Peyer's patch (tissue), 4 donors: ENCODE results near the gene PRG2. TPM values are rescaled to one million over a fixed set of nuclear protein-coding genes. Genes with fewer than 3 reads are reported as not detected.

ENCODE experiments used
- DNase-seq, 3 donors: peaks; one replicate each; pipeline ENCODE4 v3.0.0-alpha.2; 2017 to 2019
- H3K27ac ChIP-seq, 4 donors: fragments of 200-600 bp; sonication (generic); one replicate each; pipeline ENCODE4 v1.5.1; 2016 to 2019
- H3K27me3 ChIP-seq, 2 donors: fragments of 200-600 bp; sonication (generic); one replicate each; pipeline ENCODE4 v1.5.1; 2019
- H3K36me3 ChIP-seq, 3 donors: fragments of 200-600 bp; sonication (generic); one replicate each; pipeline ENCODE4 v1.5.1; 2016 to 2019
- H3K4me1 ChIP-seq, 4 donors: fragments of 200-600 bp; sonication (generic); one replicate each; pipeline ENCODE4 v1.5.1; 2016 to 2019
- H3K4me3 ChIP-seq, 4 donors: fragments of 200-600 bp; sonication (generic); 1 replicate in 3 of 4; 2 replicates in 1 of 4; pipeline ENCODE4 v1.5.1; 2016 to 2019; ENCODE audit warnings: mild to moderate bottlenecking in 1 of 4
- H3K9me3 ChIP-seq, 4 donors: fragments of 200-600 bp; sonication (generic); one replicate each; pipeline ENCODE4 v1.5.1; 2016 to 2019; ENCODE audit warnings: mild to moderate bottlenecking in 1 of 4
- CTCF ChIP-seq, 6 experiments: fragments of 450-650 bp in 4 of 6; fragments of 200-600 bp in 2 of 6; sonication (generic) in 1 of 6; IDR thresholded peaks; one replicate each; pipeline ENCODE4 v1.5.1; 2017 to 2019; ENCODE audit warnings: antibody characterized with exemption in 6 of 6, mild to moderate bottlenecking in 3 of 6, moderate library complexity in 1 of 6
- POLR2A ChIP-seq, 2 donors: fragments of 450-650 bp; IDR thresholded peaks; one replicate each; pipeline ENCODE4 v1.5.1; 2017; ENCODE audit warnings: antibody characterized with exemption in 2 of 2, mild to moderate bottlenecking in 2 of 2, moderate library complexity in 2 of 2
- total RNA-seq, 4 donors: library from RNA; depleted of rRNA; stranded (reverse); fragments of >200 nt; gene quantifications; one replicate each; pipeline ENCODE4 v1.1.0, GENCODE V29; 2016

Gene PRG2
- total RNA-seq, 4 donors from 2014 or later = not detected

GRCh38 chr11:57432714-57433163 is 42.3 kb upstream of the PRG2 start:
- TF ChIP-seq CTCF (IDR thresholded peaks at IDR 0.05) = no peak
- TF ChIP-seq POLR2A (IDR thresholded peaks at IDR 0.05) = no peak
- Histone ChIP-seq H3K4me3 (no peak overlapping the region), H3K36me3 (no peaks in the 10 kb centered on the region), H3K27me3 (no peaks in the 10 kb centered on the region), H3K4me1 (no peaks in the 10 kb centered on the region), H3K9me3 (no peaks in the 10 kb centered on the region), H3K27ac (peak overlapping the region in 1 of 4 donors; percentile 15)
- peak in 1 of 3 donors; percentile 58 for DNase-seq

GRCh38 chr11:57432149-57432561 is 41.7 kb upstream of the PRG2 start:
- TF ChIP-seq POLR2A (IDR thresholded peaks at IDR 0.05) (no peak), CTCF (IDR thresholded peaks at IDR 0.05) (no peak)
- H3K9me3 ChIP-seq = no peaks in the 10 kb centered on the region
- no peak for DNase-seq
- H3K27ac ChIP-seq = peak overlapping the region in 1 of 4 donors; percentile 15
- peaks cover 0 to 4% (median 1%) of the 10 kb centered on the region in 4 donors for H3K4me1 ChIP-seq
- H3K36me3 ChIP-seq = no peaks in the 10 kb centered on the region
- no peaks in the 10 kb centered on the region for H3K27me3 ChIP-seq
- no peak overlapping the region for H3K4me3 ChIP-seq

GRCh38 chr11:57430952-57431351 is 40.5 kb upstream of the PRG2 start:
- Histone ChIP-seq H3K27me3 (no peaks in the 10 kb centered on the region), H3K4me1 (peaks cover 0 to 8% (median 6%) of the 10 kb centered on the region in 4 donors), H3K9me3 (no peaks in the 10 kb centered on the region), H3K36me3 (no peaks in the 10 kb centered on the region), H3K4me3 (no peak overlapping the region), H3K27ac (no peak overlapping the region)
- TF ChIP-seq CTCF (IDR thresholded peaks at IDR 0.05) (no peak), POLR2A (IDR thresholded peaks at IDR 0.05) (no peak)
- DNase-seq = no peak

- H3K27me3 ChIP-seq = no peaks in the 10 kb centered on the region
- H3K4me3 ChIP-seq = no peak overlapping the region
- H3K9me3 ChIP-seq = no peaks in the 10 kb centered on the region
- H3K36me3 ChIP-seq = no peaks in the 10 kb centered on the region
- DNase-seq = no peak
- TF ChIP-seq CTCF (IDR thresholded peaks at IDR 0.05) (no peak), POLR2A (IDR thresholded peaks at IDR 0.05) (no peak)
- H3K27ac ChIP-seq = no peak overlapping the region
- peaks cover 0 to 17% (median 14%) of the 10 kb centered on the region in 4 donors for H3K4me1 ChIP-seq
Observed at GRCh38 chr11:57429946-57430345, 39.5 kb upstream of the PRG2 start.

GRCh38 chr11:57428643-57429042 is 38.2 kb upstream of the PRG2 start:
- no peak overlapping the region for H3K27ac ChIP-seq
- DNase-seq = no peak
- no peaks in the 10 kb centered on the region for H3K36me3 ChIP-seq
- no peaks in the 10 kb centered on the region for H3K27me3 ChIP-seq
- no peak overlapping the region for H3K4me3 ChIP-seq
- TF ChIP-seq POLR2A (IDR thresholded peaks at IDR 0.05) (no peak), CTCF (IDR thresholded peaks at IDR 0.05) (no peak)
- peaks cover 0 to 30% (median 24%) of the 10 kb centered on the region in 4 donors for H3K4me1 ChIP-seq
- H3K9me3 ChIP-seq = no peaks in the 10 kb centered on the region

GRCh38 chr11:57427727-57428082 is 37.3 kb upstream of the PRG2 start:
- Histone ChIP-seq H3K27ac (peak overlapping the region; percentile 83 to 86 (median 84)), H3K4me1 (peaks cover 0 to 30% (median 24%) of the 10 kb centered on the region in 4 donors)
- TF ChIP-seq POLR2A (IDR thresholded peaks at IDR 0.05) (no peak), CTCF (IDR thresholded peaks at IDR 0.05) (no peak)

More at GRCh38 chr11:57427727-57428082, 37.3 kb upstream of the PRG2 start:
- Histone ChIP-seq H3K4me3 (no peak overlapping the region), H3K9me3 (no peaks in the 10 kb centered on the region), H3K27me3 (no peaks in the 10 kb centered on the region), H3K36me3 (no peaks in the 10 kb centered on the region)
- peak in 1 of 3 donors; percentile 71 for DNase-seq
